AG08395 (cell line): ENCODE results near the gene ELN.
"Not testable (repeated sequence)": the region's sequence is repeated elsewhere in the genome, so short reads cannot be mapped to it uniquely, and the experiment has no call there.

Source experiments
- DNase-seq: peaks from one replicate; pipeline ENCODE4 v3.0.0; 2012; ENCODE audit warnings: mixed read lengths, low spot score

ELN gene

GRCh38 chr7:74027683-74028320 lies at the start of gene ELN:
Gene ELN (plus strand): TSS chr7:74028173. CDS start chr7:74028188, 15 bp downstream.
- DNase-seq, result peak; percentile 60

- no peak for DNase-seq
These were observed 49.1 kb upstream of the ELN start for GRCh38 chr7:73978661-73979563.

- DNase-seq, result not testable (repeated sequence)
These were observed 48.3 kb upstream of the ELN start for GRCh38 chr7:73979656-73980055.

- DNase-seq, result no peak
These were observed 47.8 kb upstream of the ELN start for GRCh38 chr7:73980206-73980605.

- DNase-seq, result no peak
These were observed 46.0 kb upstream of the ELN start for GRCh38 chr7:73981933-73982332.

- no peak for DNase-seq
These were observed 44.4 kb upstream of the ELN start for GRCh38 chr7:73983437-73984164.

- no peak for DNase-seq
These were observed 43.3 kb upstream of the ELN start for GRCh38 chr7:73984481-73985205.

GRCh38 chr7:73985737-73986141 lies 42.2 kb upstream of the ELN start:
- DNase-seq, result no peak

- DNase-seq, result no peak
These were observed 41.8 kb upstream of the ELN start for GRCh38 chr7:73986158-73986631.

GRCh38 chr7:73987298-73987697 lies 40.7 kb upstream of the ELN start:
- DNase-seq, result no peak

GRCh38 chr7:73988197-73988596 lies 39.8 kb upstream of the ELN start:
- DNase-seq, result no peak

- DNase-seq, result peak; percentile 64
These were observed 36.4 kb upstream of the ELN start for GRCh38 chr7:73991522-73992100.

- peak; percentile 90 for DNase-seq
These were observed 35.8 kb upstream of the ELN start for GRCh38 chr7:73992101-73992562.

GRCh38 chr7:73994023-73994422 lies 34.0 kb upstream of the ELN start:
- no peak for DNase-seq

- no peak for DNase-seq
These were observed 33.2 kb upstream of the ELN start for GRCh38 chr7:73994761-73995160.

GRCh38 chr7:73995330-73995729 lies 32.6 kb upstream of the ELN start:
- peak; percentile 62 for DNase-seq

GRCh38 chr7:73995821-73996511 lies 32.0 kb upstream of the ELN start:
- no peak for DNase-seq

- no peak for DNase-seq
These were observed 30.9 kb upstream of the ELN start for GRCh38 chr7:73997056-73997455.

GRCh38 chr7:73999664-74000435 lies 28.1 kb upstream of the ELN start:
- DNase-seq, result peak; percentile 93
